A549 (cell line): ENCODE measurements around the gene NCOA3. TPM values are rescaled to one million over a fixed set of nuclear protein-coding genes. Genes with fewer than 3 reads are reported as not detected.

Source experiments
- ATAC-seq, 2 experiments: fragments of 200-7000 bp in 1 of 2; fragments of >200 bp in 1 of 2; cut with Nextera tagmentation in 1 of 2; cut with Tn5 transposase in 1 of 2; 3 replicates each; pipeline versions ENCODE4 v1.8.0 to v1.9.1; 2018 to 2020; ENCODE audit warnings: mild to moderate bottlenecking in 1 of 2, moderate library complexity in 1 of 2
- CTCF ChIA-PET: fragments of 300-600 bp; sonication (Branson Sonifier 250); formaldehyde crosslinking; extraction: SDS; loops from one replicate; lab custom pipeline; 2021; ENCODE audit warnings: antibody characterized with exemption, inconsistent platforms; lab: Yijun Ruan, JAX
- POLR2A ChIA-PET: fragments of 350-600 bp; formaldehyde crosslinking; extraction: SDS; loops from one replicate; lab custom pipeline; 2021; ENCODE audit warnings: antibody characterized with exemption, inconsistent platforms; lab: Yijun Ruan, JAX
- DNase-seq, 2 experiments: peaks; one replicate each; pipeline versions ENCODE4 v3.0.0 to v3.0.0-alpha.2; 2011 to 2016; ENCODE audit warnings: low read depth in 1 of 2, low spot score in 1 of 2
- FAIRE-seq: peaks from 2 replicates; lab custom pipeline; 2011; peaks lifted over from hg19 to GRCh38; lab: Jason Lieb, UNC
- H3K27ac ChIP-seq, 2 experiments: fragments of >200 bp; sonication (Bioruptor Twin); formaldehyde crosslinking; 3 replicates each; pipeline ENCODE4 v1.5.1; 2016 to 2017
- H3K4me1 ChIP-seq: fragments of >200 bp; sonication (Bioruptor Twin); formaldehyde crosslinking; 3 replicates; pipeline ENCODE4 v1.6.1; 2016
- H3K4me2 ChIP-seq: fragments of >200 bp; sonication (Bioruptor Twin); formaldehyde crosslinking; 3 replicates; pipeline ENCODE4 v1.6.1; 2016
- H3K4me3 ChIP-seq: fragments of >200 bp; sonication (Bioruptor Twin); formaldehyde crosslinking; 3 replicates; pipeline ENCODE4 v1.5.1; 2016
- H3K9me3 ChIP-seq: fragments of >200 bp; sonication (Bioruptor Twin); formaldehyde crosslinking; 3 replicates; pipeline ENCODE4 v1.6.1; 2016
- CHD2 ChIP-seq: fragments of 150-350 bp; IDR thresholded peaks from 2 replicates; pipeline ENCODE4 v1.6.1; 2014; ENCODE audit warnings: low read length; ENCODE audit not compliant: partially characterized antibody
- ELK1 ChIP-seq: fragments of 150-350 bp; IDR thresholded peaks from 2 replicates; pipeline ENCODE4 v1.6.1; 2014; ENCODE audit warnings: low read depth, mild to moderate bottlenecking, low read length
- EP300 ChIP-seq, 2 experiments: fragments of >200 bp; sonication (Bioruptor Twin); formaldehyde crosslinking; IDR thresholded peaks; 2 replicates in 1 of 2; 3 replicates in 1 of 2; pipeline ENCODE4 v1.6.1; 2016 to 2017
- ESRRA ChIP-seq: fragments of 150-350 bp; IDR thresholded peaks from 2 replicates; pipeline ENCODE4 v1.6.1; 2014; ENCODE audit warnings: mild to moderate bottlenecking, low read length, borderline replicate concordance
- FOXS1 ChIP-seq: fragments of 250-450 bp; sonication (Bioruptor Pico); IDR thresholded peaks from 2 replicates; pipeline ENCODE4 v1.5.0; 2020; ENCODE audit warnings: mild to moderate bottlenecking, moderate library complexity
- HDAC2 ChIP-seq: fragments of 200-600 bp; sonication (generic); IDR thresholded peaks from 2 replicates; pipeline ENCODE4 v1.6.1; 2016
- HEYL ChIP-seq: fragments of 250-450 bp; sonication (Bioruptor Pico); IDR thresholded peaks from 2 replicates; pipeline ENCODE4 v1.8.0; 2021; ENCODE audit warnings: mild to moderate bottlenecking, moderate library complexity
- HOXA7 ChIP-seq: fragments of 250-450 bp; sonication (Bioruptor Pico); IDR thresholded peaks from 2 replicates; pipeline ENCODE4 v1.5.0; 2020; ENCODE audit warnings: mild to moderate bottlenecking, moderate library complexity
- HOXB5 ChIP-seq: fragments of 250-450 bp; sonication (Bioruptor Pico); IDR thresholded peaks from 2 replicates; pipeline ENCODE4 v1.5.0; 2020; ENCODE audit warnings: mild to moderate bottlenecking, moderate library complexity
- JUNB ChIP-seq: fragments of >200 bp; sonication (Bioruptor Twin); formaldehyde crosslinking; IDR thresholded peaks from 2 replicates; pipeline ENCODE4 v1.6.1; 2016
- KDM1A ChIP-seq: fragments of 200-600 bp; sonication (generic); IDR thresholded peaks from 2 replicates; pipeline ENCODE4 v1.6.1; 2016; ENCODE audit warnings: low read depth, mild to moderate bottlenecking
- MYC ChIP-seq: IDR thresholded peaks from 2 replicates; pipeline ENCODE4 v1.6.1; 2012; ENCODE audit warnings: mild to moderate bottlenecking, inconsistent platforms, low read length, improper control_type of control experiment, borderline replicate concordance
- NPAS2 ChIP-seq: fragments of 250-450 bp; sonication (Bioruptor Pico); IDR thresholded peaks from 2 replicates; pipeline ENCODE4 v1.8.0; 2022; ENCODE audit warnings: mild to moderate bottlenecking, moderate library complexity, borderline replicate concordance
- NR3C1 ChIP-seq: fragments of >200 bp; sonication (Bioruptor Twin); formaldehyde crosslinking; IDR thresholded peaks from 3 replicates; pipeline ENCODE4 v1.6.1; 2017
- PHF8 ChIP-seq: fragments of 200-600 bp; sonication (generic); IDR thresholded peaks from 2 replicates; pipeline ENCODE4 v1.6.1; 2016; ENCODE audit warnings: low read depth, mild to moderate bottlenecking, antibody characterized with exemption, moderate library complexity, borderline replicate concordance
- POLR2A ChIP-seq: IDR thresholded peaks from 2 replicates; pipeline ENCODE4 v1.6.1; 2012; ENCODE audit warnings: mild to moderate bottlenecking, low read length
- POLR2AphosphoS2 ChIP-seq: conservative IDR thresholded peaks from 2 replicates; pipeline ENCODE4 v1.6.1; 2012; ENCODE audit warnings: low read length, improper control_type of control experiment, inconsistent platforms
- RARB ChIP-seq: fragments of 250-450 bp; sonication (Bioruptor Pico); IDR thresholded peaks from 2 replicates; pipeline ENCODE4 v1.8.0; 2021; ENCODE audit warnings: mild to moderate bottlenecking, moderate library complexity
- RCOR1 ChIP-seq: fragments of 150-350 bp; IDR thresholded peaks from 2 replicates; pipeline ENCODE4 v1.6.1; 2014; ENCODE audit warnings: antibody characterized with exemption, low read length, low read depth
- RFX5 ChIP-seq: fragments of 450-650 bp; IDR thresholded peaks from 2 replicates; pipeline ENCODE4 v1.7.1; 2014; ENCODE audit warnings: antibody characterized with exemption, mild to moderate bottlenecking, moderate library complexity
- RNF2 ChIP-seq: fragments of 200-600 bp; sonication (generic); IDR thresholded peaks from 2 replicates; pipeline ENCODE4 v1.6.1; 2016; ENCODE audit warnings: low read depth, mild to moderate bottlenecking, antibody characterized with exemption, moderate library complexity, borderline replicate concordance
- ZFP36 ChIP-seq: fragments of 450-650 bp; IDR thresholded peaks from 2 replicates; pipeline ENCODE4 v1.6.1; 2014; ENCODE audit warnings: borderline replicate concordance; ENCODE audit not compliant: partially characterized antibody
- ZSCAN20 ChIP-seq: fragments of 250-450 bp; sonication (Bioruptor Pico); IDR thresholded peaks from 2 replicates; pipeline ENCODE4 v1.8.0; 2022; ENCODE audit warnings: mild to moderate bottlenecking, moderate library complexity
- WGBS: methylation state at CpG from one replicate; pipeline ENCODE4 v1.1.6; 2017; ENCODE audit errors: missing lambda C conversion rate; 5-methylcytosine and 5-hydroxymethylcytosine counted together
- polyA plus RNA-seq, 4 experiments: library from polyadenylated mRNA; depleted of rRNA in 3 of 4; stranded (reverse); fragments of >200 nt; fragmentation: RNase III in 1 of 4; extraction: RNeasy Plus Mini Kit Qiagen cat#74134 plus additional on column Dnase treatment in 1 of 4; gene quantifications; 2 replicates in 3 of 4; 3 replicates in 1 of 4; pipeline ENCODE4 v1.2.3, GENCODE V29; 2011 to 2017
- TF ChIP-seq, protein P1 (sequence below): fragments of >200 bp; sonication (Bioruptor Twin); formaldehyde crosslinking; IDR thresholded peaks from 3 replicates; pipeline ENCODE4 v1.5.1; 2016
- TF ChIP-seq, protein P2 (sequence below): fragments of 450-650 bp; IDR thresholded peaks from 2 replicates; pipeline ENCODE4 v1.6.1; 2014; ENCODE audit warnings: antibody characterized with exemption
- TF ChIP-seq, protein P3 (sequence below): IDR thresholded peaks from 2 replicates; pipeline ENCODE4 v1.6.1; 2012; ENCODE audit warnings: low read depth, borderline replicate concordance

NCOA3 gene
- polyA plus RNA-seq, 2 of the 4 experiments (the other 2 are of a cell fraction): 42.9 to 136 TPM

DNA sequence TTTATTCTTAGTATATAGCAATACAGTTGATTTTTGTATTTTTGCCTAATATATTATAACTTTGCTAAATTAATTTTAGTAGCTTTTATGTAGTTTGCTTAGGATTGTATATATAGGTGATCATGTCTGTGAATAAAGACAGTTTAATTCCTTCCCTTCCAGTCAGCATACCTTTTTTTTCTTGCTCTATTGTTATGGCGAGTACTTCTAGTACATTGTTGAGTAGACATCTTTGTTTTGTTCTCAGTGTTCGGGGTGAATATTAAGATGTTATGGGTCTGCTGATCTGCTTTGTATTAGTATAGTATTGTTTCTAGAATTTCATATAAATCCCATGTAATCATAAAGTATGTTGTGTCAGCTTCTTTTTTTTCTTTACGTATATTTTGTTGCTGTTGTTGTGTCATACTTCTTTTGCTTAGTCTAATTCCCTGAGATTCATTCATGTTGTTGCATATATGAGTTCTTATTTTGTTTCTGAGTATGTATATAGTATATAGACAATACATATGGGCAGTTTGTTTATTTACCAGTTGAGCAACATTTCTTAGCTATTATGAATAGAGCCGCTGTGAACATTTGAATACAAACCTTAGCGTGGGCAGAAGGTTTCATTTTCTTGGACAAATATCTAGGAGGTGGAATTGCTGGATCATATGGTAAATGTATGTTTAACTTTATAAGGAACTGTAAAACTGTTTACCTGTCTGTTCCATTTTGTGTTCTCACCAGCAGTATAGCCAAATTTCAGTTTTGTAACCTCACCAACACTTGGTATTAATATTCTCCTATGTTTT lies 25.5 kb downstream of the NCOA3 start (continued):
- TF ChIP-seq, protein P1, sequence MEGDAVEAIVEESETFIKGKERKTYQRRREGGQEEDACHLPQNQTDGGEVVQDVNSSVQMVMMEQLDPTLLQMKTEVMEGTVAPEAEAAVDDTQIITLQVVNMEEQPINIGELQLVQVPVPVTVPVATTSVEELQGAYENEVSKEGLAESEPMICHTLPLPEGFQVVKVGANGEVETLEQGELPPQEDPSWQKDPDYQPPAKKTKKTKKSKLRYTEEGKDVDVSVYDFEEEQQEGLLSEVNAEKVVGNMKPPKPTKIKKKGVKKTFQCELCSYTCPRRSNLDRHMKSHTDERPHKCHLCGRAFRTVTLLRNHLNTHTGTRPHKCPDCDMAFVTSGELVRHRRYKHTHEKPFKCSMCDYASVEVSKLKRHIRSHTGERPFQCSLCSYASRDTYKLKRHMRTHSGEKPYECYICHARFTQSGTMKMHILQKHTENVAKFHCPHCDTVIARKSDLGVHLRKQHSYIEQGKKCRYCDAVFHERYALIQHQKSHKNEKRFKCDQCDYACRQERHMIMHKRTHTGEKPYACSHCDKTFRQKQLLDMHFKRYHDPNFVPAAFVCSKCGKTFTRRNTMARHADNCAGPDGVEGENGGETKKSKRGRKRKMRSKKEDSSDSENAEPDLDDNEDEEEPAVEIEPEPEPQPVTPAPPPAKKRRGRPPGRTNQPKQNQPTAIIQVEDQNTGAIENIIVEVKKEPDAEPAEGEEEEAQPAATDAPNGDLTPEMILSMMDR: no peak
- TF ChIP-seq EP300 (IDR thresholded peaks at IDR 0.05): no peak

GRCh38 chr20:47529840-47530239 lies 28.2 kb downstream of the NCOA3 start:
- H3K4me3 ChIP-seq: no peak overlapping the region
- peaks cover 31% of the 10 kb centered on the region; the same call in 2 of the 3 replicates for H3K4me1 ChIP-seq
- H3K9me3 ChIP-seq: peaks cover 4% of the 10 kb centered on the region; the same call in 1 of the 3 replicates
- no peak overlapping the region for H3K27ac ChIP-seq
- whole genome bisulfite sequencing: 84% methylated on average over 2 of the region's 2 CpGs
- no peak for DNase-seq
- ChIA-PET POLR2A (no interaction called here), CTCF (interaction anchor here (1.0 kb wide), 1 partner anchor 28 kb away, joined by 6 read pairs; the partner anchor contains the start of gene NCOA3)
- FAIRE-seq: no peak
- ATAC-seq: no peak
- H3K4me2 ChIP-seq: no peak overlapping the region
- TF ChIP-seq NPAS2 (CRISPR knock-in tag): no peak
- TF ChIP-seq HDAC2: no peak
- TF ChIP-seq ZSCAN20 (CRISPR knock-in tag): no peak
- TF ChIP-seq HOXA7: no peak
- TF ChIP-seq, protein P2, sequence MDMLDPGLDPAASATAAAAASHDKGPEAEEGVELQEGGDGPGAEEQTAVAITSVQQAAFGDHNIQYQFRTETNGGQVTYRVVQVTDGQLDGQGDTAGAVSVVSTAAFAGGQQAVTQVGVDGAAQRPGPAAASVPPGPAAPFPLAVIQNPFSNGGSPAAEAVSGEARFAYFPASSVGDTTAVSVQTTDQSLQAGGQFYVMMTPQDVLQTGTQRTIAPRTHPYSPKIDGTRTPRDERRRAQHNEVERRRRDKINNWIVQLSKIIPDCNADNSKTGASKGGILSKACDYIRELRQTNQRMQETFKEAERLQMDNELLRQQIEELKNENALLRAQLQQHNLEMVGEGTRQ: no peak
- no peak for TF ChIP-seq NR3C1

DNA sequence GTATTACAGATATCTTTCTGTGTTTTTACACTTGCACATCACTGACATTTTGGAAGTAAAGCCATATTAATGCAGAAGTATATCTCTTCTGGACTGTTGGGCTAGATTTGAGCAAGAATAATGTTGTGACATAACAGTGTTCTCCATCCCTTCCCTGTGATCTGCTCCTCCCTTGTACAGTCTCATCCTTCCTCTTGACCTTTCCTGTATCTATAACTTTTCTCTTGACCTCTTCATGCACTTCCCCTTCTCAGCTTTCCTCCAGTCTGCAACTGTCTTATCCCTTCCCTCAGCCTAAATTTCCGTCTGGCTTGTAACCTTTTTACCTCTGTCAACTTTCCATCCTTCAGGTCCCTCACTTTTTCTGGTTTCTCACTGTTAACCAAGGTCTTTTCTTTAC lies 29.8 kb downstream of the NCOA3 start:
- Histone ChIP-seq H3K9me3 (peaks cover 4% of the 10 kb centered on the region; the same call in 1 of the 3 replicates), H3K27ac (no peak overlapping the region), H3K4me2 (no peak overlapping the region), H3K4me3 (no peak overlapping the region), H3K4me1 (peaks cover 33% of the 10 kb centered on the region; the same call in 2 of the 3 replicates)
- WGBS: 89% methylated on average over 1 of the region's 1 CpG
- no peak for ATAC-seq
- ChIA-PET CTCF (interaction anchor here (1.5 kb wide), 1 partner anchor 147 kb away, joined by 3 read pairs; no protein-coding TSS in a partner anchor), POLR2A (no interaction called here)
- TF ChIP-seq ZSCAN20 (CRISPR knock-in tag) (no peak), RCOR1 (no peak), HEYL (CRISPR knock-in tag) (no peak), ZFP36 (no peak), RARB (CRISPR knock-in tag) (no peak), ELK1 (no peak)
- TF ChIP-seq, protein P3, sequence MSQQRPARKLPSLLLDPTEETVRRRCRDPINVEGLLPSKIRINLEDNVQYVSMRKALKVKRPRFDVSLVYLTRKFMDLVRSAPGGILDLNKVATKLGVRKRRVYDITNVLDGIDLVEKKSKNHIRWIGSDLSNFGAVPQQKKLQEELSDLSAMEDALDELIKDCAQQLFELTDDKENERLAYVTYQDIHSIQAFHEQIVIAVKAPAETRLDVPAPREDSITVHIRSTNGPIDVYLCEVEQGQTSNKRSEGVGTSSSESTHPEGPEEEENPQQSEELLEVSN: no peak
- FAIRE-seq: no peak
- no peak for DNase-seq

DNA sequence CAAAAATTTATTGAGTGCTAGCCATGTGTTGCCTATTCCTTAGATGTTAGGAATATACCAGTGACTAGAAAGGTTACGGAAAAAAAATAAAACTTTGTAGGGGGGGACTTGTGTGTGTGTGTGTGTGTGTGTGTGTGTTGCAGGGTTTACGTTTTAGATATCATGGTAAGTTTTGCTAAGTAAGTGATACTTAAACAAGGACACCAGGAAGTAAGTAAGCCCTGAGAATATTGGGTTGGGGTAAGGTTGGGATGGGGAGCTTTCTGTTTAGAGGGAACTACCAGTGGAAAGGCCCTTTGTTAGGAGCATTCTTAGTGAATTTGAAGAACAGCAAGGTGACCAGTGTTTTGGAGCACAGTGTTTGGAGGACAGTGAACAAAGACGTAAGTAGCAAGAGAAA lies 30.3 kb downstream of the NCOA3 start:
- Histone ChIP-seq H3K4me3 (no peak overlapping the region), H3K9me3 (no peaks in the 10 kb centered on the region; the same call in 2 of the 3 replicates), H3K27ac (no peak overlapping the region), H3K4me1 (peaks cover 33% of the 10 kb centered on the region; the same call in 2 of the 3 replicates), H3K4me2 (no peak overlapping the region)
- FAIRE-seq: no peak
- DNase-seq: no peak
- ATAC-seq: no peak
- CTCF ChIA-PET: interaction anchor here (1.5 kb wide), 1 partner anchor 148 kb away, joined by 3 read pairs; no protein-coding TSS in a partner anchor
- POLR2A ChIA-PET: no interaction called here
- 92% methylated on average over 3 of the region's 3 CpGs for WGBS
- TF ChIP-seq RFX5: no peak
- TF ChIP-seq, protein P1: no peak
- TF ChIP-seq MYC: no peak
- TF ChIP-seq ESRRA: no peak
- no peak for TF ChIP-seq CHD2
- no peak for TF ChIP-seq RNF2
- no peak for TF ChIP-seq PHF8
- no peak for TF ChIP-seq KDM1A
- TF ChIP-seq FOXS1 (CRISPR knock-in tag): no peak
- no peak for TF ChIP-seq HOXB5 (CRISPR knock-in tag)
- no peak for TF ChIP-seq POLR2A
- no peak for TF ChIP-seq POLR2AphosphoS2
- no peak for TF ChIP-seq JUNB
